Activated naive CD4-positive, alpha-beta T cell treated with anti-CD3 and anti-CD28 coated beads, Interleukin-2, amount 50 U/mL, for 16 hours (primary cell): ENCODE results near the gene CDK14.

ENCODE experiments used
- DNase-seq: peaks from one replicate; pipeline ENCODE4 v3.0.0-alpha.2; 2020

Gene CDK14

GRCh38 chr7:91243591-91244301, 647.6 kb downstream of the CDK14 start:
- DNase-seq: no peak

- DNase-seq: no peak
Measured at GRCh38 chr7:91247500-91247899, 651.4 kb downstream of the CDK14 start.

- no peak for DNase-seq
Measured at GRCh38 chr7:91248996-91249395, 652.9 kb downstream of the CDK14 start.

DNA sequence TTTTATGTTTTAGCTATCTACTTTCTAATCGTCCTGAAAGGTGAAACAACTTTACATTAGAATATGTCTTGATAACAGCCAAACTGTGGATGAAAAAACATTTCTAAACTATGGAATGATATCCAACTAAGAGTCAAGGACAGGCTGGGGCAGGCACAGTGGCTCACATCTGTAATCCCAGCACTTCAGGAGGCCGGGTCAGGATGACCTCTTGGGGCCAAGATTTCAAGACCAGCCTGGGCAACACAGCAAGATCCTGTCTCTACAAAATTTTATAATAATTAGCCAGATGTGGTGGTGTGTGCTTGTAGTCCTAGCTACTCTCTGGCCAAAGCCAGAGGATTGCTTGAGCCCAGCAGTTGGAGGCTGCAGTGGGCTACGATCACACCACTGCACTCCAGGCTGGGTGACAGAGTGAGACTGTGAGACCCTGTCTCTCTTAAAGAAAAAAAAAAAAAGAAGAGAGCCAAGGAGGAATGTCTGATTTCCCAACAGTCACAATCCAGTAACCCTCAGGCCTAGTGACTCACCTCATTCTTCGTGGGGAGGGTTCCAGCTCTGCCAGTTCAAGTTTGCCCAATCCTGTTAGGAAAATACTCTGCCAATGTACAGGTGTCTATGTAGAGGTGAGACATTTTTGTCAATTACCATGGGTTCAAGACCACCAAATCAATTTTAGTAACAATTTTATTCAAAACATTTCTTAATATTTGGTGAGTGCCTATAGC, 653.5 kb downstream of the CDK14 start:
- no peak for DNase-seq

DNA sequence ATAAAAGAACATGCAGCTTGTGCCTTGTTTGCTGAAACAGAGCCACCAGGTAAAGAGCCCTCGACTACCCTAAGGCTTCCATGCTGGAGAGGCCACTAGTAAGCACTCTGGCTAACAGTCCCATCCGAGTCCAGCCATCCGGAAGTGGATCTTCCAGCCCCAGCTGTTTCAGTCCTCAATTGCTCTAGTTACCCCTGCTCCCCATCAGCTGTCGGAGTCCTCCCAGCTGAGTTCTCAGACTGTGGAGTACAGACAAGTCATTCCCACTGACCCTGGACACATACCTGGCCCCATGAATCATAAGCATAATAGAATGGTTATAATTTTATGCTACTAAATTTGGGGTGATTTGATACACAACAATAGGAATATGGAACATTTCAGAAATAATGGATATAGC, 654.6 kb downstream of the CDK14 start:
- DNase-seq: no peak

DNA sequence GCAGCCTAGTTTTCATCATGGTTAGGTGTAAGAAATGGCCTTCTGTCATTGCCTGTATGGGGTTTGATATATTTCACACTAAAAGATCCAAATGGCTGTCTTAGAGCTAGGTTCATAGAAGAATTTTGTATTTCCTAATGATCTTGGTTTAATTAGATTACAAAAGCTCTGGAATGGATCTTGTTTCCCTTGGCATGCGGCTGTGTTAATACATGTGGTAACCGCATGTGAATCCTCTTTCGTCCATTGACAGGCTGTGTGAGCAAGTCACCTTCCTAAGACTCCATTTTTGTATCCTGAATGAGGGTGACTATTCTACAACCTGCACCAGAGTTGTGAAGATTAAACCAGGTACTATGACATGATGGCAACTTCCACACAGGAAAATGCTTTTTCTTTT, 655.8 kb downstream of the CDK14 start:
- DNase-seq: no peak
